ENCODE measurements around the gene TUBA3E. TPM values are rescaled to one million over a fixed set of nuclear protein-coding genes. Genes with fewer than 3 reads are reported as not detected.
"Not testable (repeated sequence)": the region's sequence is repeated elsewhere in the genome, so short reads cannot be mapped to it uniquely, and the experiment has no call there.

Gene TUBA3E
- polyA plus RNA-seq, 3 donors = not detected

GRCh38 chr2:130165293-130166016 is 32.8 kb downstream of the TUBA3E start:
- no peak overlapping the region for H3K27ac Mint-ChIP-seq
- Histone ChIP-seq H3K9ac (ENCODE audit: insufficient read depth, low read length, poor library complexity, severe bottlenecking) (no peak overlapping the region), H3K9me3 (replicated peaks in 1 of 2; ENCODE audit: control insufficient read depth in 1 of 2, insufficient read depth in 1 of 2, low read length in 2 of 2) (no peaks in the 10 kb centered on the region), H3K27ac (ENCODE audit: low read depth in 1 of 2, low read length in 2 of 2) (no peak overlapping the region), H3K27me3 (ENCODE audit: control insufficient read depth in 2 of 2, insufficient read depth in 2 of 2, low read length in 2 of 2) (no peaks in the 10 kb centered on the region), H3K79me2 (ENCODE audit: insufficient read depth, low read length) (no peaks in the 10 kb centered on the region), H3K4me3 (replicated peaks in 1 of 3; ENCODE audit: low read depth in 2 of 3, low read length in 3 of 3) (no peak overlapping the region), H3K4me2 (replicated peaks; ENCODE audit: extremely low read depth, low read length, poor library complexity, severe bottlenecking) (no peak overlapping the region), H4K20me1 (ENCODE audit: insufficient read depth, low read length) (no peaks in the 10 kb centered on the region), H3K4me1 (ENCODE audit: control insufficient read depth in 1 of 2, insufficient read depth in 2 of 2, low read length in 2 of 2) (no peaks in the 10 kb centered on the region), H2AFZ (ENCODE audit: insufficient read depth, low read depth, low read length, poor library complexity, severe bottlenecking) (no peak overlapping the region), H3K36me3 (replicated peaks in 1 of 2; ENCODE audit: control insufficient read depth in 1 of 2, insufficient read depth in 2 of 2, low read length in 2 of 2) (peaks cover 59 to 77% of the 10 kb centered on the region in 2 donors)
- peaks cover 67 to 93% of the 10 kb centered on the region in 2 donors for H3K36me3 Mint-ChIP-seq
- H3K4me3 Mint-ChIP-seq = no peak overlapping the region
- no peak for DNase-seq
- H3K4me1 Mint-ChIP-seq = no peaks in the 10 kb centered on the region
- intact Hi-C loops (cut with micrococcal nuclease) = no loop called here
- 100% methylated on average over 1 of the region's 8 CpGs for WGBS (ENCODE audit: insufficient coverage)
- peaks cover 0 to 2% (median 0%) of the 10 kb centered on the region in 7 donors for H3K9me3 Mint-ChIP-seq
- peaks cover 0 to 1% (median 0%) of the 10 kb centered on the region in 3 donors for H3K27me3 Mint-ChIP-seq (ENCODE audit: low read depth in 3 of 3)
- no peak for TF ChIP-seq CTCF (IDR thresholded peaks at IDR 0.05)

GRCh38 chr2:130162968-130163367 is 35.3 kb downstream of the TUBA3E start:
- H3K9ac ChIP-seq (ENCODE audit: insufficient read depth, low read length, poor library complexity, severe bottlenecking) = no peak overlapping the region
- no peaks in the 10 kb centered on the region for H3K79me2 ChIP-seq (ENCODE audit: insufficient read depth, low read length)
- H3K36me3 Mint-ChIP-seq = peaks cover 63 to 91% of the 10 kb centered on the region in 2 donors
- H3K4me1 ChIP-seq (ENCODE audit: control insufficient read depth in 1 of 2, insufficient read depth in 2 of 2, low read length in 2 of 2) = no peaks in the 10 kb centered on the region
- H3K27ac Mint-ChIP-seq = no peak overlapping the region
- TF ChIP-seq CTCF (IDR thresholded peaks at IDR 0.05) = no peak
- no peak overlapping the region for H3K4me3 ChIP-seq (replicated peaks in 1 of 3; ENCODE audit: low read depth in 2 of 3, low read length in 3 of 3)
- H3K27ac ChIP-seq (ENCODE audit: low read depth in 1 of 2, low read length in 2 of 2) = no peak overlapping the region
- intact Hi-C loops (cut with micrococcal nuclease) = no loop called here
- no peak overlapping the region for H3K4me3 Mint-ChIP-seq
- peaks cover 0 to 2% (median 0%) of the 10 kb centered on the region in 7 donors for H3K9me3 Mint-ChIP-seq
- H3K27me3 Mint-ChIP-seq (ENCODE audit: low read depth in 3 of 3) = no peaks in the 10 kb centered on the region
- H3K9me3 ChIP-seq (replicated peaks in 1 of 2; ENCODE audit: control insufficient read depth in 1 of 2, insufficient read depth in 1 of 2, low read length in 2 of 2) = no peaks in the 10 kb centered on the region
- peaks cover 6% of the 10 kb centered on the region for H3K4me1 Mint-ChIP-seq
- no peak for DNase-seq
- no peak overlapping the region for H2AFZ ChIP-seq (ENCODE audit: insufficient read depth, low read depth, low read length, poor library complexity, severe bottlenecking)
- no peaks in the 10 kb centered on the region for H3K27me3 ChIP-seq (ENCODE audit: control insufficient read depth in 2 of 2, insufficient read depth in 2 of 2, low read length in 2 of 2)
- 98% methylated on average over 8 of the region's 9 CpGs for WGBS (ENCODE audit: insufficient coverage)
- H4K20me1 ChIP-seq (ENCODE audit: insufficient read depth, low read length) = no peaks in the 10 kb centered on the region
- peaks cover 61 to 73% of the 10 kb centered on the region in 2 donors for H3K36me3 ChIP-seq (replicated peaks in 1 of 2; ENCODE audit: control insufficient read depth in 1 of 2, insufficient read depth in 2 of 2, low read length in 2 of 2)
- H3K4me2 ChIP-seq (replicated peaks; ENCODE audit: extremely low read depth, low read length, poor library complexity, severe bottlenecking) = no peak overlapping the region

- H3K9me3 ChIP-seq (replicated peaks in 1 of 2; ENCODE audit: control insufficient read depth in 1 of 2, insufficient read depth in 1 of 2, low read length in 2 of 2); H2AFZ ChIP-seq (ENCODE audit: insufficient read depth, low read depth, low read length, poor library complexity, severe bottlenecking); H3K79me2 ChIP-seq (ENCODE audit: insufficient read depth, low read length); intact Hi-C loops (cut with micrococcal nuclease); H3K9ac ChIP-seq (ENCODE audit: insufficient read depth, low read length, poor library complexity, severe bottlenecking); H3K4me1 ChIP-seq (ENCODE audit: control insufficient read depth in 1 of 2, insufficient read depth in 2 of 2, low read length in 2 of 2); H3K27ac ChIP-seq (ENCODE audit: low read depth in 1 of 2, low read length in 2 of 2); H3K9me3 Mint-ChIP-seq; H4K20me1 ChIP-seq (ENCODE audit: insufficient read depth, low read length); H3K27me3 Mint-ChIP-seq (ENCODE audit: low read depth in 3 of 3); DNase-seq; H3K4me3 Mint-ChIP-seq; H3K4me3 ChIP-seq (replicated peaks in 1 of 3; ENCODE audit: low read depth in 2 of 3, low read length in 3 of 3); H3K4me2 ChIP-seq (replicated peaks; ENCODE audit: extremely low read depth, low read length, poor library complexity, severe bottlenecking); H3K27ac Mint-ChIP-seq; H3K27me3 ChIP-seq (ENCODE audit: control insufficient read depth in 2 of 2, insufficient read depth in 2 of 2, low read length in 2 of 2); H3K4me1 Mint-ChIP-seq: not testable (repeated sequence)
- 100% methylated on average over 2 of the region's 7 CpGs for WGBS (ENCODE audit: insufficient coverage)
- peaks cover 62 to 69% of the 10 kb centered on the region in 2 donors for H3K36me3 ChIP-seq (replicated peaks in 1 of 2; ENCODE audit: control insufficient read depth in 1 of 2, insufficient read depth in 2 of 2, low read length in 2 of 2)
- H3K36me3 Mint-ChIP-seq = peaks cover 58 to 92% of the 10 kb centered on the region in 2 donors
These were observed 35.8 kb downstream of the TUBA3E start for GRCh38 chr2:130162486-130162885.

Measured in CD14-positive monocyte (primary cell).